ENCODE data around the gene HOXA9.
A peak's percentile ranks its signal among the peaks of the same experiment; 100 is the strongest.

HOXA9 gene

GRCh38 chr7:27165089-27165995, at the start of gene HOXA9:
Gene HOXA9, minus strand, starts transcription at chr7:27165537. Its CDS starts 80 bp downstream, at chr7:27165457.
- H3K4me3 ChIP-seq (ENCODE audit: low read depth, low read length): peak within 1 kb of the TSS; percentile 78
- peak; percentile 94 for DNase-seq (ENCODE audit: low read depth)

- DNase-seq (ENCODE audit: low read depth): no peak
These were observed 49.1 kb upstream of the HOXA9 start for GRCh38 chr7:27214239-27214950.

GRCh38 chr7:27213433-27214238, 48.3 kb upstream of the HOXA9 start:
- DNase-seq (ENCODE audit: low read depth): no peak
- H3K4me3 ChIP-seq (ENCODE audit: low read depth, low read length): no peak overlapping the region

More at GRCh38 chr7:27214239-27214950, 49.1 kb upstream of the HOXA9 start:
- no peak overlapping the region for H3K4me3 ChIP-seq (ENCODE audit: low read depth, low read length)

GRCh38 chr7:27212497-27213432, 47.4 kb upstream of the HOXA9 start:
- H3K4me3 ChIP-seq (ENCODE audit: low read depth, low read length): no peak overlapping the region
- DNase-seq (ENCODE audit: low read depth): no peak

GRCh38 chr7:27211764-27212204, 46.4 kb upstream of the HOXA9 start:
- no peak for DNase-seq (ENCODE audit: low read depth)
- H3K4me3 ChIP-seq (ENCODE audit: low read depth, low read length): no peak overlapping the region

GRCh38 chr7:27211084-27211446, 45.7 kb upstream of the HOXA9 start:
- H3K4me3 ChIP-seq (ENCODE audit: low read depth, low read length): no peak overlapping the region
- DNase-seq (ENCODE audit: low read depth): no peak

- H3K4me3 ChIP-seq (ENCODE audit: low read depth, low read length): peak overlapping the region; percentile 35
- no peak for DNase-seq (ENCODE audit: low read depth)
These were observed 45.2 kb upstream of the HOXA9 start for GRCh38 chr7:27210441-27211083.

GRCh38 chr7:27209933-27210440, 44.6 kb upstream of the HOXA9 start:
- no peak for DNase-seq (ENCODE audit: low read depth)
- no peak overlapping the region for H3K4me3 ChIP-seq (ENCODE audit: low read depth, low read length)

- DNase-seq (ENCODE audit: low read depth): no peak
- no peak overlapping the region for H3K4me3 ChIP-seq (ENCODE audit: low read depth, low read length)
These were observed 43.7 kb upstream of the HOXA9 start for GRCh38 chr7:27208998-27209397.

GRCh38 chr7:27207348-27207985, 42.1 kb upstream of the HOXA9 start:
- no peak for DNase-seq (ENCODE audit: low read depth)
- H3K4me3 ChIP-seq (ENCODE audit: low read depth, low read length): no peak overlapping the region

GRCh38 chr7:27205325-27206280, 40.3 kb upstream of the HOXA9 start:
- no peak for DNase-seq (ENCODE audit: low read depth)
- peak overlapping the region; percentile 22 for H3K4me3 ChIP-seq (ENCODE audit: low read depth, low read length)

GRCh38 chr7:27204851-27205322, 39.5 kb upstream of the HOXA9 start:
- peak overlapping the region; percentile 22 for H3K4me3 ChIP-seq (ENCODE audit: low read depth, low read length)
- no peak for DNase-seq (ENCODE audit: low read depth)

- no peak for DNase-seq (ENCODE audit: low read depth)
- H3K4me3 ChIP-seq (ENCODE audit: low read depth, low read length): no peak overlapping the region
These were observed 38.7 kb upstream of the HOXA9 start for GRCh38 chr7:27203964-27204594.

GRCh38 chr7:27203365-27203953, 38.1 kb upstream of the HOXA9 start:
- no peak overlapping the region for H3K4me3 ChIP-seq (ENCODE audit: low read depth, low read length)
- DNase-seq (ENCODE audit: low read depth): no peak

- DNase-seq (ENCODE audit: low read depth): no peak
These were observed 37.5 kb upstream of the HOXA9 start for GRCh38 chr7:27202862-27203134.

More at GRCh38 chr7:27202862-27203134, 37.5 kb upstream of the HOXA9 start:
- no peak overlapping the region for H3K4me3 ChIP-seq (ENCODE audit: low read depth, low read length)

Data from skeletal muscle cell (primary cell).